Mesenchymal stem cell (in vitro differentiated cells and primary cell): ENCODE results near the gene HNRNPA3.

Experiments
- DNase-seq: peaks from one replicate; pipeline ENCODE4 v3.0.0-alpha.2; 2013
- H2AFZ ChIP-seq: one replicate; pipeline ENCODE4 v1.6.1; 2013; ENCODE audit warnings: low read depth, mild to moderate bottlenecking, control low read depth, inconsistent platforms, low read length, moderate library complexity
- H2AK5ac ChIP-seq: 2 replicates; pipeline ENCODE4 v1.6.1; 2013; ENCODE audit warnings: low read length, moderate library complexity, mild to moderate bottlenecking, inconsistent platforms; ENCODE audit not compliant: severe bottlenecking
- H2BK120ac ChIP-seq: one replicate; pipeline ENCODE4 v1.6.1; 2013; ENCODE audit warnings: low read depth, mild to moderate bottlenecking, inconsistent platforms, low read length, moderate library complexity
- H2BK12ac ChIP-seq, 2 experiments: one replicate each; pipeline ENCODE4 v1.6.1; 2013; ENCODE audit warnings: inconsistent platforms in 2 of 2, low read length in 2 of 2, mild to moderate bottlenecking in 2 of 2, moderate library complexity in 2 of 2, control low read depth in 1 of 2
- H2BK15ac ChIP-seq: one replicate; pipeline ENCODE4 v1.6.1; 2013; ENCODE audit warnings: mild to moderate bottlenecking, low read depth, inconsistent platforms; ENCODE audit not compliant: poor library complexity, severe bottlenecking
- H2BK5ac ChIP-seq: 2 replicates; pipeline ENCODE4 v1.6.1; 2013; ENCODE audit warnings: low read depth, mild to moderate bottlenecking, low read length, control low read depth, inconsistent platforms; ENCODE audit not compliant: poor library complexity, severe bottlenecking
- H3K14ac ChIP-seq, 2 experiments: one replicate each; pipeline ENCODE4 v1.6.1; 2013; ENCODE audit warnings: inconsistent platforms in 2 of 2, low read length in 2 of 2, control low read depth in 1 of 2, mild to moderate bottlenecking in 1 of 2, moderate library complexity in 1 of 2
- H3K18ac ChIP-seq, 2 experiments: one replicate each; pipeline ENCODE4 v1.6.1; 2013; ENCODE audit warnings: inconsistent platforms in 2 of 2, low read length in 2 of 2, control low read depth in 1 of 2, low read depth in 1 of 2, mild to moderate bottlenecking in 1 of 2
- H3K23ac ChIP-seq, 2 experiments: one replicate each; pipeline ENCODE4 v1.6.1; 2013; ENCODE audit warnings: inconsistent platforms in 2 of 2, low read length in 2 of 2, mild to moderate bottlenecking in 2 of 2, moderate library complexity in 2 of 2, control low read depth in 1 of 2
- H3K27ac ChIP-seq: 2 replicates; pipeline ENCODE4 v1.5.1; 2013; ENCODE audit warnings: mild to moderate bottlenecking, moderate library complexity, low read length, control low read depth, inconsistent platforms; ENCODE audit not compliant: poor library complexity, severe bottlenecking
- H3K27me3 ChIP-seq, 2 experiments: 2 replicates each; pipeline versions ENCODE4 v1.6.1 to v1.7.0; 2013; ENCODE audit warnings: low read length in 2 of 2, mild to moderate bottlenecking in 2 of 2, moderate library complexity in 2 of 2, control low read depth in 1 of 2, inconsistent platforms in 1 of 2; ENCODE audit not compliant: control insufficient read depth in 1 of 2, insufficient read depth in 1 of 2
- H3K36me3 ChIP-seq, 2 experiments: 2 replicates each; pipeline versions ENCODE4 v1.6.1 to v1.7.0; 2013; ENCODE audit warnings: low read length in 2 of 2, control low read depth in 1 of 2, inconsistent platforms in 1 of 2, low read depth in 1 of 2, mild to moderate bottlenecking in 1 of 2; ENCODE audit not compliant: insufficient read depth in 2 of 2, control insufficient read depth in 1 of 2
- H3K4ac ChIP-seq, 2 experiments: one replicate each; pipeline ENCODE4 v1.6.1; 2013; ENCODE audit warnings: inconsistent platforms in 2 of 2, low read length in 2 of 2, mild to moderate bottlenecking in 2 of 2, moderate library complexity in 2 of 2, control low read depth in 1 of 2, low read depth in 1 of 2
- H3K4me1 ChIP-seq: 2 replicates; pipeline ENCODE4 v1.6.1; 2013; ENCODE audit warnings: low read depth, low read length, control low read depth; ENCODE audit not compliant: control insufficient read depth, insufficient read depth
- H3K4me2 ChIP-seq: 2 replicates; pipeline ENCODE4 v1.6.1; 2013; ENCODE audit warnings: low read length, mild to moderate bottlenecking, inconsistent platforms; ENCODE audit not compliant: poor library complexity, severe bottlenecking
- H3K4me3 ChIP-seq, 2 experiments: 2 replicates each; pipeline versions ENCODE4 v1.5.1 to v1.7.0; 2013; ENCODE audit warnings: low read length in 2 of 2, mild to moderate bottlenecking in 2 of 2, control low read depth in 1 of 2, low read depth in 1 of 2; ENCODE audit not compliant: insufficient read depth in 1 of 2
- H3K79me1 ChIP-seq: replicated peaks from 2 replicates; pipeline ENCODE4 v1.6.1; 2013; ENCODE audit warnings: mild to moderate bottlenecking, control low read depth, low read length, inconsistent platforms; ENCODE audit not compliant: poor library complexity, severe bottlenecking
- H3K9ac ChIP-seq: 2 replicates; pipeline ENCODE4 v1.7.0; 2013; ENCODE audit warnings: mild to moderate bottlenecking, low read length, moderate library complexity
- H3K9me3 ChIP-seq: 2 replicates; pipeline ENCODE4 v1.7.0; 2013; ENCODE audit warnings: mild to moderate bottlenecking, low read length; ENCODE audit not compliant: control insufficient read depth
- H4K8ac ChIP-seq: one replicate; pipeline ENCODE4 v1.6.1; 2013; ENCODE audit warnings: inconsistent platforms, mild to moderate bottlenecking, low read length, moderate library complexity
- H4K91ac ChIP-seq: one replicate; pipeline ENCODE4 v1.6.1; 2013; ENCODE audit warnings: mild to moderate bottlenecking, low read length, inconsistent platforms
- WGBS: methylation state at CpG from one replicate; pipeline ENCODE4 v1.1.7; 2013; ENCODE audit warnings: mixed read lengths; 5-methylcytosine and 5-hydroxymethylcytosine counted together

Gene HNRNPA3

GRCh38 chr2:177211169-177211568, 1.4 kb upstream of the HNRNPA3 start:
- no peak for DNase-seq
- Histone ChIP-seq H3K4ac (no peak overlapping the region), H3K4me3 (peak overlapping the region in 1 of 2 experiments; percentile 78), H3K4me1 (peaks cover 2% of the 10 kb centered on the region), H3K23ac (no peak overlapping the region), H2BK15ac (no peak overlapping the region), H2BK12ac (no peak overlapping the region), H3K27me3 (no peaks in the 10 kb centered on the region), H2AFZ (no peak overlapping the region), H3K9me3 (no peaks in the 10 kb centered on the region), H3K14ac (no peak overlapping the region), H3K27ac (no peak overlapping the region), H2AK5ac (no peak overlapping the region), H3K79me1 (peaks cover 8% of the 10 kb centered on the region), H3K9ac (peak overlapping the region; percentile 97), H2BK5ac (no peak overlapping the region), H3K18ac (no peak overlapping the region), H3K36me3 (peaks cover 0 to 16% of the 10 kb centered on the region in 2 experiments), H3K4me2 (no peak overlapping the region), H2BK120ac (no peak overlapping the region), H4K91ac (no peak overlapping the region), H4K8ac (no peak overlapping the region)
- WGBS = 79% methylated on average over 7 of the region's 7 CpGs

GRCh38 chr2:177211576-177212105, 953 bp upstream of the HNRNPA3 start:
- Histone ChIP-seq H3K4me1 (peaks cover 2% of the 10 kb centered on the region), H2BK12ac (no peak overlapping the region), H3K9me3 (no peaks in the 10 kb centered on the region), H2AFZ (no peak overlapping the region), H3K9ac (peak overlapping the region; percentile 97), H3K27me3 (no peaks in the 10 kb centered on the region), H3K14ac (no peak overlapping the region), H3K4ac (peak overlapping the region; percentile 47 to 94), H2BK5ac (peak overlapping the region; percentile 82), H3K4me3 (peak overlapping the region in 1 of 2 experiments; percentile 78), H3K18ac (peak overlapping the region; percentile 52 to 73), H2AK5ac (peak overlapping the region; percentile 45), H3K27ac (peak overlapping the region; percentile 92), H2BK120ac (no peak overlapping the region), H4K8ac (peak overlapping the region; percentile 79), H2BK15ac (no peak overlapping the region), H3K36me3 (peaks cover 2 to 20% of the 10 kb centered on the region in 2 experiments), H4K91ac (no peak overlapping the region), H3K79me1 (peaks cover 8% of the 10 kb centered on the region), H3K23ac (no peak overlapping the region), H3K4me2 (peak overlapping the region; percentile 77)
- no peak for DNase-seq
- WGBS = 27% methylated on average over 6 of the region's 6 CpGs

- H2BK5ac ChIP-seq = peak overlapping the region; percentile 87
- no peak overlapping the region for H2AK5ac ChIP-seq
- peak overlapping the region; percentile 86 to 95 for H3K4me3 ChIP-seq
- H3K23ac ChIP-seq = peak overlapping the region in 1 of 2 experiments; percentile 57
- no peaks in the 10 kb centered on the region for H3K27me3 ChIP-seq
- H3K79me1 ChIP-seq = peaks cover 8% of the 10 kb centered on the region
- H3K4ac ChIP-seq = peak overlapping the region; percentile 66 to 85
- peaks cover 12 to 36% of the 10 kb centered on the region in 2 experiments for H3K36me3 ChIP-seq
- peak overlapping the region; percentile 96 to 99 for H3K18ac ChIP-seq
- H3K4me2 ChIP-seq = peak overlapping the region; percentile 83
- no peaks in the 10 kb centered on the region for H3K9me3 ChIP-seq
- peak; percentile 94 for DNase-seq
- under 1% methylated on average over 59 of the region's 74 CpGs for WGBS
- peak overlapping the region; percentile 88 for H2BK15ac ChIP-seq
- H2BK120ac ChIP-seq = peak overlapping the region; percentile 86
- H2AFZ ChIP-seq = no peak overlapping the region
- H3K14ac ChIP-seq = peak overlapping the region in 1 of 2 experiments; percentile 44
- H2BK12ac ChIP-seq = no peak overlapping the region
- H3K9ac ChIP-seq = peak overlapping the region; percentile 99
- peak overlapping the region; percentile 78 for H4K8ac ChIP-seq
- H3K27ac ChIP-seq = peak overlapping the region; percentile 91
- peaks cover 2% of the 10 kb centered on the region for H3K4me1 ChIP-seq
- peak overlapping the region; percentile 88 for H4K91ac ChIP-seq
Observed at GRCh38 chr2:177212891-177213856, 580 bp downstream of the HNRNPA3 start.

GRCh38 chr2:177217247-177217843, 4.8 kb downstream of the HNRNPA3 start:
- no peak overlapping the region for H2BK12ac ChIP-seq
- H2BK15ac ChIP-seq = no peak overlapping the region
- H2AK5ac ChIP-seq = no peak overlapping the region
- H2AFZ ChIP-seq = no peak overlapping the region
- H2BK120ac ChIP-seq = no peak overlapping the region
- H4K8ac ChIP-seq = no peak overlapping the region
- H3K9ac ChIP-seq = peak overlapping the region; percentile 99
- no peak overlapping the region for H2BK5ac ChIP-seq
- H3K79me1 ChIP-seq = peaks cover 2% of the 10 kb centered on the region
- WGBS = 95% methylated on average over 4 of the region's 5 CpGs
- H3K36me3 ChIP-seq = peaks cover 13 to 75% of the 10 kb centered on the region in 2 experiments
- no peak for DNase-seq
- H3K4me1 ChIP-seq = no peaks in the 10 kb centered on the region
- H3K4me3 ChIP-seq = no peak overlapping the region
- no peak overlapping the region for H4K91ac ChIP-seq
- no peak overlapping the region for H3K14ac ChIP-seq
- H3K18ac ChIP-seq = no peak overlapping the region
- H3K27ac ChIP-seq = no peak overlapping the region
- H3K27me3 ChIP-seq = no peaks in the 10 kb centered on the region
- no peak overlapping the region for H3K4me2 ChIP-seq
- H3K9me3 ChIP-seq = no peaks in the 10 kb centered on the region
- H3K4ac ChIP-seq = no peak overlapping the region
- H3K23ac ChIP-seq = no peak overlapping the region
